ENCODE results near the gene CHRM5. TPM values are rescaled to one million over a fixed set of nuclear protein-coding genes. Genes with fewer than 3 reads are reported as not detected.

CHRM5 gene
- total and polyA plus RNA-seq, 2 of the 8 experiments (the other 6 are each of a cell fraction or from before 2014, with no cell fraction given): not detected

DNA sequence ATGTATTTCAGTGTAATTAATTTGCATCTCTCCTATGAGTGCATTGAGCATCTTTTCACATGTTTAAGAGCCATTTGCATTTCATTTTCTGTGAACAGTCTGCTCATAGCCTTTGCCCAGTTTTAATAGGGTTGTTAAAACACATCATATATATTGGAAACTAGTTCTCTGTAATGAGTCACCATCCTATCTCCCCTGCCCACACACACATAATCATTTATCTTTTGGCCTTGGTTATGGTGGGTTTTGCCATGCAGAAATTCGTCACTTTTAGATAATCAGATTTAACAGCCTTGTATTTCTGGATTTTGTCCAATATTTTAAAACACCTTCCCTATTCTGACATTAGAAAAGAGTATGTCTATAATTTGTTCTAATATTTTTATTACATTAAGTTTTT lies 11.9 kb upstream of the CHRM5 start:
- no peak overlapping the region for H2AK5ac ChIP-seq (ENCODE audit: low read depth, low read length)
- no peak overlapping the region for H3K14ac ChIP-seq (ENCODE audit: insufficient read length)
- 89% methylated on average over 1 of the region's 1 CpG; no CpG with 5 or more reads in 1 of the 2 experiments for WGBS, 2 experiments (ENCODE audit: extremely low coverage in 1 of 2, insufficient coverage in 1 of 2, insufficient read length in 1 of 2, insufficient replicate concordance in 2 of 2, low coverage in 1 of 2, low lambda C conversion rate in 2 of 2, missing lambda C conversion rate in 1 of 2)
- H4K91ac ChIP-seq (replicated peaks; ENCODE audit: insufficient read length, low read length): no peak overlapping the region
- ChIA-PET POLR2A (ENCODE audit: partially characterized antibody) (no interaction called here), CTCF (ENCODE audit: partially characterized antibody) (no interaction called here)
- H3K79me2 ChIP-seq (ENCODE audit: control insufficient read depth in 1 of 2, insufficient read depth in 2 of 2, low read length in 2 of 2): no peaks in the 10 kb centered on the region
- no peak overlapping the region for H3K9ac ChIP-seq (replicated peaks in 1 of 4; ENCODE audit: extremely low read depth in 1 of 4, low read depth in 3 of 4, low read length in 3 of 4)
- H2BK5ac ChIP-seq (ENCODE audit: low read depth, low read length): no peak overlapping the region
- no peak overlapping the region for H3K4me3 ChIP-seq (ENCODE audit: extremely low read depth in 1 of 4, insufficient read depth in 2 of 4, low read depth in 3 of 4, low read length in 4 of 4)
- H4K5ac ChIP-seq (ENCODE audit: insufficient read length, low read depth, low read length): no peak overlapping the region
- H2BK20ac ChIP-seq (ENCODE audit: low read length): no peak overlapping the region
- no peaks in the 10 kb centered on the region for H3K79me1 ChIP-seq (ENCODE audit: low read depth, low read length)
- no peak overlapping the region for H3K18ac ChIP-seq (ENCODE audit: extremely low read depth, low read length)
- DNase-seq (ENCODE audit: low read depth in 1 of 2, low spot score in 2 of 2): no peak
- no peak overlapping the region for H3K56ac ChIP-seq (replicated peaks; ENCODE audit: insufficient read length, low read depth, low read length)
- H2AFZ ChIP-seq (ENCODE audit: low read length): no peak overlapping the region
- H3K23me2 ChIP-seq (ENCODE audit: low read depth, low read length): no peaks in the 10 kb centered on the region
- no peak overlapping the region for H3K27ac ChIP-seq (ENCODE audit: low read depth, low read length)
- H3K36me3 ChIP-seq (ENCODE audit: control insufficient read depth in 2 of 4, insufficient read depth in 4 of 4, low read length in 3 of 4): no peaks in the 10 kb centered on the region
- no peak overlapping the region for H2BK15ac ChIP-seq (ENCODE audit: low read length)
- H3K23ac ChIP-seq (ENCODE audit: insufficient read length): no peak overlapping the region
- H4K20me1 ChIP-seq (replicated peaks in 1 of 2; ENCODE audit: control insufficient read depth in 1 of 2, insufficient read depth in 2 of 2, low read length in 2 of 2): no peaks in the 10 kb centered on the region
- H3K4me2 ChIP-seq (ENCODE audit: insufficient read depth in 1 of 2, low read depth in 2 of 2, low read length in 2 of 2): no peak overlapping the region
- no peak overlapping the region for H2BK12ac ChIP-seq (ENCODE audit: low read depth, low read length)
- H2BK120ac ChIP-seq (replicated peaks; ENCODE audit: low read depth, low read length): no peak overlapping the region
- H4K8ac ChIP-seq (ENCODE audit: extremely low read depth, insufficient read depth, low read length): no peak overlapping the region
- H3K27me3 ChIP-seq (replicated peaks in 1 of 4; ENCODE audit: control insufficient read depth in 3 of 4, extremely low read depth in 1 of 4, insufficient read depth in 3 of 4, low read length in 3 of 4): no peaks in the 10 kb centered on the region
- FAIRE-seq: no peak
- no peaks in the 10 kb centered on the region for H3K4me1 ChIP-seq (replicated peaks in 1 of 4; ENCODE audit: control insufficient read depth in 3 of 4, insufficient read depth in 4 of 4, low read length in 3 of 4)
- no peaks in the 10 kb centered on the region for H3K9me3 ChIP-seq (ENCODE audit: insufficient read depth in 2 of 2, low read depth in 1 of 2, low read length in 1 of 2)
- no peak overlapping the region for H3K4ac ChIP-seq (replicated peaks; ENCODE audit: insufficient read length, low read depth, low read length)
- TF ChIP-seq SIRT6 (IDR thresholded peaks at IDR 0.05; ENCODE audit: low read length) (no peak), POLR2A (IDR thresholded peaks at IDR 0.05; ENCODE audit: control extremely low read depth in 1 of 2, low read depth in 2 of 2, low read length in 2 of 2) (no peak), NRF1 (IDR thresholded peaks at IDR 0.05; ENCODE audit: low read depth, low read length) (no peak), NANOG (IDR thresholded peaks at IDR 0.05; ENCODE audit: insufficient read depth, low read depth, low read length, poor library complexity, severe bottlenecking) (no peak), MAX (IDR thresholded peaks at IDR 0.05) (no peak), MAFK (IDR thresholded peaks at IDR 0.05; ENCODE audit: low read depth, low read length) (no peak), SP4 (IDR thresholded peaks at IDR 0.05; ENCODE audit: low read length) (no peak), JUND (IDR thresholded peaks at IDR 0.05; ENCODE audit: low read length) (no peak), KDM5A (IDR thresholded peaks at IDR 0.05; ENCODE audit: low read length) (no peak), HDAC6 (IDR thresholded peaks at IDR 0.05; ENCODE audit: low read depth, low read length) (no peak), TBP (IDR thresholded peaks at IDR 0.05; ENCODE audit: low read depth, low read length) (no peak), CTBP2 (IDR thresholded peaks at IDR 0.05; ENCODE audit: borderline replicate concordance, insufficient read depth, insufficient read length, low read length) (no peak), YY1 (IDR thresholded peaks at IDR 0.05; ENCODE audit: low read depth, low read length) (no peak), GTF2F1 (IDR thresholded peaks at IDR 0.05; ENCODE audit: borderline replicate concordance, low read depth, low read length) (no peak), SUZ12 (IDR thresholded peaks at IDR 0.05; ENCODE audit: low read length) (no peak), SIN3A (conservative IDR thresholded peaks at IDR 0.05 in 1 of 2, IDR thresholded peaks at IDR 0.05 in 1 of 2; ENCODE audit: low read depth in 1 of 2, low read length in 2 of 2) (no peak)
